Muscle of leg (tissue), 11 donors: Measurements from ENCODE around the gene TMPRSS9. TPM values are rescaled to one million over a fixed set of nuclear protein-coding genes. Genes with fewer than 3 reads are reported as not detected.

Source experiments
- DNase-seq: peaks from one replicate; pipeline ENCODE4 v3.0.0; 2013
- H3K27ac ChIP-seq: one replicate; pipeline ENCODE4 v1.5.1; 2013; ENCODE audit warnings: mild to moderate bottlenecking, low read length, control low read depth
- H3K27me3 ChIP-seq: one replicate; pipeline ENCODE4 v1.6.1; 2013; ENCODE audit warnings: low read length; ENCODE audit not compliant: control insufficient read depth, insufficient read depth
- H3K36me3 ChIP-seq: one replicate; pipeline ENCODE4 v1.6.1; 2013; ENCODE audit warnings: low read length; ENCODE audit not compliant: control insufficient read depth, insufficient read depth
- H3K4me1 ChIP-seq: one replicate; pipeline ENCODE4 v1.6.1; 2013; ENCODE audit warnings: low read length; ENCODE audit not compliant: control insufficient read depth, insufficient read depth
- H3K4me3 ChIP-seq: one replicate; pipeline ENCODE4 v1.5.1; 2013; ENCODE audit warnings: low read length, control low read depth
- H3K9me3 ChIP-seq: replicated peaks from 2 replicates; pipeline ENCODE4 v1.6.1; 2013; ENCODE audit warnings: low read depth, low read length; ENCODE audit not compliant: control insufficient read depth
- WGBS: methylation state at CpG from one replicate; pipeline ENCODE4 v1.1.5; 2013; ENCODE audit warnings: missing lambda C conversion rate; ENCODE audit not compliant: insufficient coverage; 5-methylcytosine and 5-hydroxymethylcytosine counted together
- polyA plus RNA-seq, 8 donors: library from polyadenylated mRNA; unstranded; fragments of 120-200 nt; gene quantifications; one replicate each; pipeline versions ENCODE4 v1.2.1 to v1.2.3, GENCODE V29; 2013; ENCODE audit warnings: inconsistent platforms in 1 of 8, low replicate concordance in 1 of 8; ENCODE audit not compliant: insufficient read length in 8 of 8, insufficient read depth in 1 of 8
- total RNA-seq: library from RNA; stranded (reverse); fragments of 120-200 nt; gene quantifications from one replicate; pipeline ENCODE4 v1.2.4, GENCODE V29; 2013

Gene TMPRSS9
- total and polyA plus RNA-seq, 9 donors: 0.11 to 1.3 (median 0.33) TPM

- peaks cover 59% of the 10 kb centered on the region for H3K4me1 ChIP-seq
These were observed 24.8 kb upstream of the TMPRSS9 start for GRCh38 chr19:2334986-2335846.

GRCh38 chr19:2335848-2336247 is 24.2 kb upstream of the TMPRSS9 start:
- H3K27ac ChIP-seq: no peak overlapping the region
- no peak overlapping the region for H3K4me3 ChIP-seq
- no peaks in the 10 kb centered on the region for H3K9me3 ChIP-seq
- peaks cover 53% of the 10 kb centered on the region for H3K4me1 ChIP-seq
- no peak for DNase-seq
- peaks cover 28% of the 10 kb centered on the region for H3K36me3 ChIP-seq
- 74% methylated on average over 3 of the region's 3 CpGs for WGBS
- H3K27me3 ChIP-seq: no peaks in the 10 kb centered on the region

More at GRCh38 chr19:2334986-2335846, 24.8 kb upstream of the TMPRSS9 start:
- Histone ChIP-seq H3K27me3 (no peaks in the 10 kb centered on the region), H3K27ac (no peak overlapping the region), H3K36me3 (peaks cover 23% of the 10 kb centered on the region), H3K9me3 (no peaks in the 10 kb centered on the region), H3K4me3 (no peak overlapping the region)
- no peak for DNase-seq
- 99% methylated on average over 21 of the region's 26 CpGs for WGBS

GRCh38 chr19:2336528-2337328 is 23.3 kb upstream of the TMPRSS9 start:
- WGBS: 64% methylated on average over 22 of the region's 33 CpGs

GRCh38 chr19:2337329-2337707 is 22.7 kb upstream of the TMPRSS9 start:
- no peaks in the 10 kb centered on the region for H3K27me3 ChIP-seq
- WGBS: 25% methylated on average over 19 of the region's 19 CpGs
- peak; percentile 82 for DNase-seq
- peaks cover 40% of the 10 kb centered on the region for H3K36me3 ChIP-seq
- H3K27ac ChIP-seq: peak overlapping the region; percentile 62
- peaks cover 38% of the 10 kb centered on the region for H3K4me1 ChIP-seq
- no peaks in the 10 kb centered on the region for H3K9me3 ChIP-seq
- no peak overlapping the region for H3K4me3 ChIP-seq

More at GRCh38 chr19:2336528-2337328, 23.3 kb upstream of the TMPRSS9 start:
- Histone ChIP-seq H3K36me3 (peaks cover 36% of the 10 kb centered on the region), H3K9me3 (no peaks in the 10 kb centered on the region), H3K4me3 (no peak overlapping the region), H3K27ac (peak overlapping the region; percentile 62), H3K27me3 (no peaks in the 10 kb centered on the region), H3K4me1 (peaks cover 44% of the 10 kb centered on the region)
- no peak for DNase-seq

GRCh38 chr19:2338055-2338615 is 21.9 kb upstream of the TMPRSS9 start:
- peaks cover 47% of the 10 kb centered on the region for H3K36me3 ChIP-seq
- no peaks in the 10 kb centered on the region for H3K27me3 ChIP-seq
- peak overlapping the region; percentile 21 for H3K27ac ChIP-seq
- no peak overlapping the region for H3K4me3 ChIP-seq
- H3K4me1 ChIP-seq: peaks cover 32% of the 10 kb centered on the region
- H3K9me3 ChIP-seq: no peaks in the 10 kb centered on the region
- 93% methylated on average over 19 of the region's 21 CpGs for WGBS
- DNase-seq: no peak

GRCh38 chr19:2338751-2339643 is 21.1 kb upstream of the TMPRSS9 start:
- Histone ChIP-seq H3K4me1 (peaks cover 24% of the 10 kb centered on the region), H3K27me3 (no peaks in the 10 kb centered on the region), H3K27ac (no peak overlapping the region), H3K4me3 (no peak overlapping the region), H3K36me3 (peaks cover 52% of the 10 kb centered on the region), H3K9me3 (no peaks in the 10 kb centered on the region)
- DNase-seq: no peak
- WGBS: 94% methylated on average over 45 of the region's 54 CpGs

- DNase-seq: no peak
- Histone ChIP-seq H3K27me3 (no peaks in the 10 kb centered on the region), H3K4me3 (no peak overlapping the region), H3K4me1 (peaks cover 18% of the 10 kb centered on the region), H3K36me3 (peaks cover 55% of the 10 kb centered on the region), H3K9me3 (no peaks in the 10 kb centered on the region), H3K27ac (no peak overlapping the region)
- WGBS: 92% methylated on average over 48 of the region's 52 CpGs
These were observed 20.3 kb upstream of the TMPRSS9 start for GRCh38 chr19:2339644-2340310.

GRCh38 chr19:2340496-2341243 is 19.4 kb upstream of the TMPRSS9 start:
- H3K9me3 ChIP-seq: no peaks in the 10 kb centered on the region
- H3K36me3 ChIP-seq: peaks cover 62% of the 10 kb centered on the region
- no peak overlapping the region for H3K27ac ChIP-seq
- no peak for DNase-seq
- H3K4me1 ChIP-seq: peaks cover 18% of the 10 kb centered on the region
- WGBS: 93% methylated on average over 37 of the region's 38 CpGs
- no peak overlapping the region for H3K4me3 ChIP-seq
- no peaks in the 10 kb centered on the region for H3K27me3 ChIP-seq
